Neural progenitor cell (in vitro differentiated cells): Measurements from ENCODE around the gene CNOT1.

Source experiments
- EZH2 ChIP-seq: fragments of 200-600 bp; sonication (generic); IDR thresholded peaks from 2 replicates; pipeline ENCODE4 v1.6.1; 2017; ENCODE audit warnings: antibody characterized with exemption, mild to moderate bottlenecking, moderate library complexity
- TF ChIP-seq, protein P1 (sequence below): fragments of 200-600 bp; sonication (generic); IDR thresholded peaks from 2 replicates; pipeline ENCODE4 v1.5.1; 2017; ENCODE audit warnings: antibody characterized with exemption, mild to moderate bottlenecking

GRCh38 chr16:58508671-58509251, 120.9 kb downstream of the CNOT1 start:
- TF ChIP-seq, protein P1, sequence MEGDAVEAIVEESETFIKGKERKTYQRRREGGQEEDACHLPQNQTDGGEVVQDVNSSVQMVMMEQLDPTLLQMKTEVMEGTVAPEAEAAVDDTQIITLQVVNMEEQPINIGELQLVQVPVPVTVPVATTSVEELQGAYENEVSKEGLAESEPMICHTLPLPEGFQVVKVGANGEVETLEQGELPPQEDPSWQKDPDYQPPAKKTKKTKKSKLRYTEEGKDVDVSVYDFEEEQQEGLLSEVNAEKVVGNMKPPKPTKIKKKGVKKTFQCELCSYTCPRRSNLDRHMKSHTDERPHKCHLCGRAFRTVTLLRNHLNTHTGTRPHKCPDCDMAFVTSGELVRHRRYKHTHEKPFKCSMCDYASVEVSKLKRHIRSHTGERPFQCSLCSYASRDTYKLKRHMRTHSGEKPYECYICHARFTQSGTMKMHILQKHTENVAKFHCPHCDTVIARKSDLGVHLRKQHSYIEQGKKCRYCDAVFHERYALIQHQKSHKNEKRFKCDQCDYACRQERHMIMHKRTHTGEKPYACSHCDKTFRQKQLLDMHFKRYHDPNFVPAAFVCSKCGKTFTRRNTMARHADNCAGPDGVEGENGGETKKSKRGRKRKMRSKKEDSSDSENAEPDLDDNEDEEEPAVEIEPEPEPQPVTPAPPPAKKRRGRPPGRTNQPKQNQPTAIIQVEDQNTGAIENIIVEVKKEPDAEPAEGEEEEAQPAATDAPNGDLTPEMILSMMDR, result no peak
- TF ChIP-seq EZH2, result no peak
